Lower leg skin (tissue), 3 donors: ENCODE results near the gene TTLL1.

Source experiments
- POLR2A ChIP-seq, 2 donors: fragments of 450-650 bp; IDR thresholded peaks; one replicate each; pipeline ENCODE4 v1.6.1; 2016 to 2017; ENCODE audit warnings: antibody characterized with exemption in 2 of 2, mild to moderate bottlenecking in 1 of 2, moderate library complexity in 1 of 2
- TF ChIP-seq, protein P1 (sequence below), 3 donors: fragments of 450-650 bp; IDR thresholded peaks; one replicate each; pipeline ENCODE4 v1.5.1; 2016; ENCODE audit warnings: antibody characterized with exemption in 3 of 3, mild to moderate bottlenecking in 3 of 3, moderate library complexity in 2 of 3

DNA sequence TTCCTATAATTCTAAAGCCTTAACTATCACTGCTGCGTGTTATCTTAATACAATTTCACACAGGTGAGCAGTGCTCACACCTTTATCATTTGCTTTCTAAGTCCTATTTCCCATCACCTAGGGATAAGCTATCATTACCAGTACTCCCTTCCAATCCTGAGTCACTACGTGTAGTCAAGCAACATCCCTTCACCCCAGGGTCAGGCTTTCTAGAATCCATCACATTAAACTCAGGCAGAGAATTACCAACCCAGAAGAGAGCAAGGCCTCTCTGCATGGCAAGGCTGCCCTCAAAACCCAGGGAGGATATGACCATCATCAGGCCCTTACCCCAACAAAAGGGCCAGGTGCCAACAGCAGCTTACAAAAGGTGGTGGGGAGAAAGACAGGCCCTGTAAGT is 84.1 kb downstream of the TTLL1 start:
- no peak for TF ChIP-seq POLR2A (IDR thresholded peaks at IDR 0.05)
- TF ChIP-seq, protein P1, sequence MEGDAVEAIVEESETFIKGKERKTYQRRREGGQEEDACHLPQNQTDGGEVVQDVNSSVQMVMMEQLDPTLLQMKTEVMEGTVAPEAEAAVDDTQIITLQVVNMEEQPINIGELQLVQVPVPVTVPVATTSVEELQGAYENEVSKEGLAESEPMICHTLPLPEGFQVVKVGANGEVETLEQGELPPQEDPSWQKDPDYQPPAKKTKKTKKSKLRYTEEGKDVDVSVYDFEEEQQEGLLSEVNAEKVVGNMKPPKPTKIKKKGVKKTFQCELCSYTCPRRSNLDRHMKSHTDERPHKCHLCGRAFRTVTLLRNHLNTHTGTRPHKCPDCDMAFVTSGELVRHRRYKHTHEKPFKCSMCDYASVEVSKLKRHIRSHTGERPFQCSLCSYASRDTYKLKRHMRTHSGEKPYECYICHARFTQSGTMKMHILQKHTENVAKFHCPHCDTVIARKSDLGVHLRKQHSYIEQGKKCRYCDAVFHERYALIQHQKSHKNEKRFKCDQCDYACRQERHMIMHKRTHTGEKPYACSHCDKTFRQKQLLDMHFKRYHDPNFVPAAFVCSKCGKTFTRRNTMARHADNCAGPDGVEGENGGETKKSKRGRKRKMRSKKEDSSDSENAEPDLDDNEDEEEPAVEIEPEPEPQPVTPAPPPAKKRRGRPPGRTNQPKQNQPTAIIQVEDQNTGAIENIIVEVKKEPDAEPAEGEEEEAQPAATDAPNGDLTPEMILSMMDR (IDR thresholded peaks at IDR 0.05): no peak
